ENCODE results near the gene RMDN3.

The RMDN3 gene

GRCh38 chr15:40754883-40755811 lies at the start of gene RMDN3:
Gene RMDN3 (minus strand): TSS chr15:40755254. CDS start chr15:40754783, 471 bp downstream.
- FAIRE-seq = no peak

- FAIRE-seq = no peak
Measured at GRCh38 chr15:40803688-40804087, 48.6 kb upstream of the RMDN3 start.

GRCh38 chr15:40803076-40803475 lies 48.0 kb upstream of the RMDN3 start:
- FAIRE-seq = no peak

GRCh38 chr15:40799523-40799922 lies 44.5 kb upstream of the RMDN3 start:
- FAIRE-seq = no peak

- no peak for FAIRE-seq
Measured at GRCh38 chr15:40796512-40796911, 41.5 kb upstream of the RMDN3 start.

- no peak for FAIRE-seq
Measured at GRCh38 chr15:40796041-40796440, 41.0 kb upstream of the RMDN3 start.

GRCh38 chr15:40793216-40793989 lies 38.3 kb upstream of the RMDN3 start:
- FAIRE-seq = no peak

- no peak for FAIRE-seq
Measured at GRCh38 chr15:40792394-40792793, 37.3 kb upstream of the RMDN3 start.

GRCh38 chr15:40790718-40791117 lies 35.7 kb upstream of the RMDN3 start:
- FAIRE-seq = no peak

- no peak for FAIRE-seq
Measured at GRCh38 chr15:40789999-40790398, 34.9 kb upstream of the RMDN3 start.

- FAIRE-seq = no peak
Measured at GRCh38 chr15:40789119-40789518, 34.1 kb upstream of the RMDN3 start.

GRCh38 chr15:40787991-40788390 lies 32.9 kb upstream of the RMDN3 start:
- FAIRE-seq = no peak

GRCh38 chr15:40787344-40787841 lies 32.3 kb upstream of the RMDN3 start:
- no peak for FAIRE-seq

GRCh38 chr15:40785814-40786213 lies 30.8 kb upstream of the RMDN3 start:
- FAIRE-seq = no peak

GRCh38 chr15:40785164-40785563 lies 30.1 kb upstream of the RMDN3 start:
- FAIRE-seq = no peak

- no peak for FAIRE-seq
Measured at GRCh38 chr15:40782609-40783227, 27.7 kb upstream of the RMDN3 start.

GRCh38 chr15:40776537-40777141 lies 21.6 kb upstream of the RMDN3 start:
- no peak for FAIRE-seq

GRCh38 chr15:40775740-40776536 lies 20.9 kb upstream of the RMDN3 start:
- FAIRE-seq = no peak

GRCh38 chr15:40775007-40775406 lies 20.0 kb upstream of the RMDN3 start:
- FAIRE-seq = no peak

GRCh38 chr15:40773902-40774301 lies 18.8 kb upstream of the RMDN3 start:
- FAIRE-seq = no peak

- FAIRE-seq = no peak
Measured at GRCh38 chr15:40773496-40773895, 18.4 kb upstream of the RMDN3 start.

GRCh38 chr15:40772014-40772413 lies 17.0 kb upstream of the RMDN3 start:
- no peak for FAIRE-seq
